CD14-positive monocyte (primary cell): ENCODE results near the gene NEGR1. TPM values are rescaled to one million over a fixed set of nuclear protein-coding genes. Genes with fewer than 3 reads are reported as not detected.

ENCODE experiments used
- DNase-seq, 3 donors: peaks; one replicate each; pipeline ENCODE4 v3.0.0-alpha.2; 2011 to 2022
- H2AFZ ChIP-seq: 2 replicates; pipeline ENCODE4 v1.6.0; 2012; ENCODE audit warnings: mild to moderate bottlenecking, low read depth, low read length, inconsistent platforms; ENCODE audit not compliant: insufficient read depth, poor library complexity, severe bottlenecking
- H3K27ac ChIP-seq, 2 donors: 1 replicate in 1 of 2; 2 replicates in 1 of 2; pipeline ENCODE4 v1.5.1; 2012 to 2013; ENCODE audit warnings: low read length in 2 of 2, control low read depth in 1 of 2, inconsistent platforms in 1 of 2, low read depth in 1 of 2, mild to moderate bottlenecking in 1 of 2
- H3K27me3 ChIP-seq, 2 donors: one replicate each; pipeline versions ENCODE4 v1.6.0 to v1.6.1; 2011 to 2013; ENCODE audit warnings: low read length in 2 of 2; ENCODE audit not compliant: control insufficient read depth in 2 of 2, insufficient read depth in 2 of 2
- H3K36me3 ChIP-seq, 2 donors: replicated peaks in 1 of 2; 1 replicate in 1 of 2; 2 replicates in 1 of 2; pipeline versions ENCODE4 v1.5.1 to v1.6.1; 2012 to 2013; ENCODE audit warnings: low read length in 2 of 2, control low read depth in 1 of 2, inconsistent platforms in 1 of 2, mild to moderate bottlenecking in 1 of 2; ENCODE audit not compliant: insufficient read depth in 2 of 2, control insufficient read depth in 1 of 2
- H3K4me1 ChIP-seq, 2 donors: 1 replicate in 1 of 2; 2 replicates in 1 of 2; pipeline versions ENCODE4 v1.5.1 to v1.6.1; 2012 to 2013; ENCODE audit warnings: low read length in 2 of 2, control low read depth in 1 of 2, inconsistent platforms in 1 of 2, mild to moderate bottlenecking in 1 of 2, moderate library complexity in 1 of 2; ENCODE audit not compliant: insufficient read depth in 2 of 2, control insufficient read depth in 1 of 2
- H3K4me2 ChIP-seq: replicated peaks from 2 replicates; pipeline ENCODE3; 2012; ENCODE audit warnings: low read length, moderate library complexity, mild to moderate bottlenecking; ENCODE audit not compliant: poor library complexity, severe bottlenecking; ENCODE audit errors: extremely low read depth
- H3K4me3 ChIP-seq, 3 experiments: fragments of 200-600 bp in 1 of 3; sonication (generic) in 1 of 3; replicated peaks in 1 of 3; 1 replicate in 2 of 3; 2 replicates in 1 of 3; pipeline ENCODE4 v1.5.1; 2011 to 2013; ENCODE audit warnings: low read length in 3 of 3, mild to moderate bottlenecking in 3 of 3, control low read depth in 2 of 3, low read depth in 2 of 3, inconsistent platforms in 1 of 3, moderate library complexity in 1 of 3
- H3K79me2 ChIP-seq: 2 replicates; pipeline ENCODE4 v1.6.0; 2012; ENCODE audit warnings: mild to moderate bottlenecking, control low read depth, inconsistent platforms, low read length, moderate library complexity; ENCODE audit not compliant: insufficient read depth
- H3K9ac ChIP-seq: 2 replicates; pipeline ENCODE4 v1.6.0; 2017; ENCODE audit warnings: low read length, mild to moderate bottlenecking; ENCODE audit not compliant: insufficient read depth, poor library complexity, severe bottlenecking
- H3K9me3 ChIP-seq, 2 donors: replicated peaks in 1 of 2; 1 replicate in 1 of 2; 2 replicates in 1 of 2; pipeline versions ENCODE4 v1.5.1 to v1.6.1; 2012 to 2013; ENCODE audit warnings: low read length in 2 of 2, control low read depth in 1 of 2; ENCODE audit not compliant: control insufficient read depth in 1 of 2, insufficient read depth in 1 of 2
- H4K20me1 ChIP-seq: 2 replicates; pipeline ENCODE4 v1.6.0; 2012; ENCODE audit warnings: mild to moderate bottlenecking, low read length, control low read depth, moderate library complexity; ENCODE audit not compliant: insufficient read depth
- H3K27ac Mint-ChIP-seq, 7 donors: one replicate each; pipeline ENCODE4 v1.8.0; 2020; ENCODE audit warnings: mild to moderate bottlenecking in 7 of 7, mixed read lengths in 7 of 7, moderate library complexity in 6 of 7, inconsistent platforms in 2 of 7
- H3K27me3 Mint-ChIP-seq, 3 donors: one replicate each; pipeline ENCODE4 v1.8.0; 2021 to 2022; ENCODE audit warnings: low read depth in 3 of 3, mild to moderate bottlenecking in 3 of 3, mixed read lengths in 3 of 3, moderate library complexity in 3 of 3, inconsistent platforms in 1 of 3
- H3K36me3 Mint-ChIP-seq, 2 donors: one replicate each; pipeline ENCODE4 v1.8.0; 2020; ENCODE audit warnings: mixed read lengths in 2 of 2, inconsistent platforms in 1 of 2, mild to moderate bottlenecking in 1 of 2
- H3K4me1 Mint-ChIP-seq: one replicate; pipeline ENCODE4 v1.8.0; 2020; ENCODE audit warnings: mild to moderate bottlenecking, mixed read lengths
- H3K4me3 Mint-ChIP-seq, 2 donors: one replicate each; pipeline ENCODE4 v1.8.0; 2020; ENCODE audit warnings: mild to moderate bottlenecking in 2 of 2, mixed read lengths in 2 of 2, moderate library complexity in 1 of 2
- H3K9me3 Mint-ChIP-seq, 7 donors: one replicate each; pipeline ENCODE4 v1.8.0; 2020 to 2022; ENCODE audit warnings: mixed read lengths in 7 of 7, mild to moderate bottlenecking in 6 of 7, moderate library complexity in 6 of 7, inconsistent platforms in 2 of 7
- CTCF ChIP-seq: fragments of 200-600 bp; IDR thresholded peaks from one replicate; pipeline ENCODE4 v1.8.0; 2022; ENCODE audit warnings: antibody characterized with exemption, mild to moderate bottlenecking
- WGBS: methylation state at CpG from one replicate; pipeline ENCODE4 v1.1.5; 2013; ENCODE audit warnings: missing lambda C conversion rate; ENCODE audit not compliant: insufficient coverage; 5-methylcytosine and 5-hydroxymethylcytosine counted together
- intact Hi-C, 2 donors: fragments of 100-400 bp; cut with micrococcal nuclease; formaldehyde crosslinking; loops; one replicate each; pipeline versions ENCODE4 v1.15.0 to v1.15.1; 2023
- polyA plus RNA-seq, 3 donors: library from polyadenylated mRNA; depleted of rRNA in 1 of 3; unstranded in 2 of 3; stranded (reverse) in 1 of 3; fragments of 300-500 nt in 2 of 3; fragments of >200 nt in 1 of 3; fragmentation: Illumina TruSeq in 2 of 3; gene quantifications; 1 replicate in 2 of 3; 2 replicates in 1 of 3; pipeline ENCODE4 v1.2.3, GENCODE V29; 2012 to 2021

The NEGR1 gene
- polyA plus RNA-seq, 3 donors: 0.03 to 0.15 (median 0.13) TPM

- Histone ChIP-seq H3K9me3 (no peaks in the 10 kb centered on the region), H3K9ac (no peak overlapping the region), H3K27me3 (no peaks in the 10 kb centered on the region), H2AFZ (no peak overlapping the region), H4K20me1 (no peaks in the 10 kb centered on the region), H3K4me2 (no peak overlapping the region), H3K4me3 (no peak overlapping the region), H3K4me1 (no peaks in the 10 kb centered on the region), H3K36me3 (no peaks in the 10 kb centered on the region), H3K79me2 (no peaks in the 10 kb centered on the region), H3K27ac (no peak overlapping the region)
- H3K9me3 Mint-ChIP-seq: peaks cover 2 to 12% (median 6%) of the 10 kb centered on the region in 7 donors
- DNase-seq: no peak
- 100% methylated on average over 1 of the region's 4 CpGs for WGBS
- no peak for TF ChIP-seq CTCF
- intact Hi-C loops: no loop called here
- H3K27me3 Mint-ChIP-seq: peaks cover 0 to 3% (median 0%) of the 10 kb centered on the region in 3 donors
- H3K36me3 Mint-ChIP-seq: no peaks in the 10 kb centered on the region
- no peaks in the 10 kb centered on the region for H3K4me1 Mint-ChIP-seq
- no peak overlapping the region for H3K4me3 Mint-ChIP-seq
- H3K27ac Mint-ChIP-seq: no peak overlapping the region
Observed at GRCh38 chr1:72141875-72142274, 140.5 kb downstream of the NEGR1 start.

GRCh38 chr1:72140222-72140621 lies 142.1 kb downstream of the NEGR1 start:
- Histone ChIP-seq H3K9me3 (no peaks in the 10 kb centered on the region), H3K9ac (no peak overlapping the region), H3K4me2 (no peak overlapping the region), H3K79me2 (no peaks in the 10 kb centered on the region), H3K4me1 (no peaks in the 10 kb centered on the region), H2AFZ (no peak overlapping the region), H3K27ac (no peak overlapping the region), H3K4me3 (no peak overlapping the region), H3K36me3 (no peaks in the 10 kb centered on the region), H4K20me1 (no peaks in the 10 kb centered on the region), H3K27me3 (no peaks in the 10 kb centered on the region)
- no peak overlapping the region for H3K4me3 Mint-ChIP-seq
- TF ChIP-seq CTCF: no peak
- no CpG with 5 or more reads among the region's 2 CpGs for WGBS
- intact Hi-C loops: no loop called here
- peaks cover 2 to 16% (median 11%) of the 10 kb centered on the region in 7 donors for H3K9me3 Mint-ChIP-seq
- H3K36me3 Mint-ChIP-seq: no peaks in the 10 kb centered on the region
- H3K4me1 Mint-ChIP-seq: no peaks in the 10 kb centered on the region
- peaks cover 0 to 1% (median 0%) of the 10 kb centered on the region in 3 donors for H3K27me3 Mint-ChIP-seq
- DNase-seq: no peak
- H3K27ac Mint-ChIP-seq: no peak overlapping the region
